Measurements from ENCODE around the gene TMCC1.

- TF ChIP-seq CTCF (IDR thresholded peaks at IDR 0.05) (no peak), POLR2A (IDR thresholded peaks at IDR 0.05) (no peak), POLR2AphosphoS5 (IDR thresholded peaks at IDR 0.05; ENCODE audit: insufficient read depth in 1 of 2, low read depth in 1 of 2) (no peak)
Measured at GRCh38 chr3:129837065-129837642, 56.4 kb downstream of the TMCC1 start.
